22Rv1 (cell line): ENCODE results near the gene RSAD2.
A peak's percentile ranks its signal among the peaks of the same experiment; 100 is the strongest.

ENCODE experiments used
- H3K27ac ChIP-seq: fragments of 450-650 bp; 2 replicates; pipeline ENCODE4 v1.5.1; 2017
- ZFX ChIP-seq: fragments of 450-650 bp; IDR thresholded peaks from 2 replicates; pipeline ENCODE4 v1.6.1; 2017; ENCODE audit warnings: antibody characterized with exemption, borderline replicate concordance
- TF ChIP-seq, protein P1 (sequence below): fragments of 450-650 bp; IDR thresholded peaks from 2 replicates; pipeline ENCODE4 v1.5.1; 2017; ENCODE audit warnings: mild to moderate bottlenecking

The RSAD2 gene

DNA sequence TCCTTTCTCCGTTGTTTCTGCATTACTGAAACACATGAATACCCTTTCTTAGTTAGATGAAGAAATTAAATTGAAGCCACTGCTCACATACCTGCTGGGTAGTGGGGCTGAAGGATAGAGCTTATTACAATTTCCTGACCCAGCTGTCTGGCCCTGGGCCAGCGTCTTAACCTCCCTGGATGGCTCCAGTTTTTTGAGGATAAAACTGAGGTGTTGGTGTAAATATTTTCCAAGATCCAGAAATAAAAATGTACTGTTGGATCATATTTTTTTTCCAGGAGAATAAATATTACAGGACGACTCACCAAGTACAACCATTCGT lies 43.1 kb downstream of the RSAD2 start:
- TF ChIP-seq, protein P1, sequence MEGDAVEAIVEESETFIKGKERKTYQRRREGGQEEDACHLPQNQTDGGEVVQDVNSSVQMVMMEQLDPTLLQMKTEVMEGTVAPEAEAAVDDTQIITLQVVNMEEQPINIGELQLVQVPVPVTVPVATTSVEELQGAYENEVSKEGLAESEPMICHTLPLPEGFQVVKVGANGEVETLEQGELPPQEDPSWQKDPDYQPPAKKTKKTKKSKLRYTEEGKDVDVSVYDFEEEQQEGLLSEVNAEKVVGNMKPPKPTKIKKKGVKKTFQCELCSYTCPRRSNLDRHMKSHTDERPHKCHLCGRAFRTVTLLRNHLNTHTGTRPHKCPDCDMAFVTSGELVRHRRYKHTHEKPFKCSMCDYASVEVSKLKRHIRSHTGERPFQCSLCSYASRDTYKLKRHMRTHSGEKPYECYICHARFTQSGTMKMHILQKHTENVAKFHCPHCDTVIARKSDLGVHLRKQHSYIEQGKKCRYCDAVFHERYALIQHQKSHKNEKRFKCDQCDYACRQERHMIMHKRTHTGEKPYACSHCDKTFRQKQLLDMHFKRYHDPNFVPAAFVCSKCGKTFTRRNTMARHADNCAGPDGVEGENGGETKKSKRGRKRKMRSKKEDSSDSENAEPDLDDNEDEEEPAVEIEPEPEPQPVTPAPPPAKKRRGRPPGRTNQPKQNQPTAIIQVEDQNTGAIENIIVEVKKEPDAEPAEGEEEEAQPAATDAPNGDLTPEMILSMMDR: no peak
- no peak for TF ChIP-seq ZFX
- no peak overlapping the region for H3K27ac ChIP-seq

DNA sequence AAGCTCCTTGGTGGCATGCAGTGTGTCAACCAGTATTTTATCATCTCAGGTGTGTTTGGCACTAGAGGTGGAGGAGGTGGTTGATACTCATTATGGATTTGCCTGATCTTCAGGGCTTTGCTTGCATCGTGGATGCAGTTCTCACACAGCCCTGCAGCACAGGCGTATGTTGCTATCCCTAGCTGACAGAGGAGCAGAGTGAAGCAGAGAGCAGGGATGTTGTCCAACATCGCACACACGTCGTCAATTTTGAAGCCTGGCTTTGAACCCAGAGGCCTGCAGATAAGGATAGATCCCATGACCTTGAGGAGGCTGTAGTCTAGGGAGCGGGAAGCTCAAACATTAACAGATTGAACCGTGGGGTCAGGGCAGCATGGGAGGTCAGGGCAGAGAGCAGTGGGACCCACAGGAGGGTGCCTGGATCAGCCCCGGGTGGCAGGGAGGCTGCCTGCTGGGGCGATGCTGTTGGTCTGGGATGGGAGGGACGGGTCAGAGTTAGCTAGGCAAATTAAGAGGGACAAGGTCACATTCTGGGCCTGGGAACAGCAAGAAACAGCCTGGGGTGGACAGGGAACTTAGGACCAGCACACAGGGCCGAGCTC lies 43.8 kb downstream of the RSAD2 start:
- TF ChIP-seq, protein P1: no peak
- no peak for TF ChIP-seq ZFX
- H3K27ac ChIP-seq: no peak overlapping the region

DNA sequence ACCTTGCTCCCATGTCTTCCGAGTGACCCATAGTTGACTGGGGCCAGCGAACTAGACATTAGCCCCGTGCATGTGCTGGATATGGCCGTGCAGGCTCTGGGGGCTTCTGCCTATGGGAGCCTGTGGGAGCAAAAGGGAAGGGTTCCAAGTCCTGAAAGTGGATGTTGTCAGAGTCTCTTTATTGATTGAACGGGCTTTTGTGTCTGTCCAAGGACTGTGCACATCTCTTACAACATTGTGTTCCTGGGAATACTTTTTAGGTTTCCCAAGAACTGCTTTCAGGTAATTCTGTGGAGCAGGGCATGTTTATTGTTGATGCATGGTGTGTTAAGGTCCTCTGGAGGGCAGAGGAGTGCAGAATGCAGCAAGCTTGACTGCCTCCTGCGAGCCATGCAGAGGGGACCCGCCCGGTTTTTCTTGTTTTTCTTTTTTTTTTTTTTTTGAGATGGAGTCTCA lies 44.7 kb downstream of the RSAD2 start:
- TF ChIP-seq, protein P1: peak; percentile 55
- no peak for TF ChIP-seq ZFX
- no peak overlapping the region for H3K27ac ChIP-seq

DNA sequence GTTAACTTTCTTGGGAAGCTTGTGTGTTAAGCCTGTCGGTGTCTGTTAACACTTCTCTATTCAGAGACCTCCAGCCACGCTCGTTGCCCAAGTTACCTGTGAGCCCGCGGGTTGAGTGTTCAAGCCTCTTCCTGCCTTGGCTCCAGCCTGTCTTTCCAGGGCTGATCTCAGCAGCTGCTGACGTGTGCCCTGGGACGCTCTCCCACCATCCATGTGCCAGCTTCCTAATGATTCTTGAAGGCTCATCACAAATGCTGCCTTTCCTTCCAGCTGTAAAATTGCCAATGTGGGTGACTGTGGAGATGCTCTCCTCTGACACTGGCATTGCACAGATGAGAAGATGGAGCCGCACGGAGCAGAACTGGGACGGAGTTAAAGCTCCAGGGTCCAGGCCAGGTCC lies 45.7 kb downstream of the RSAD2 start:
- H3K27ac ChIP-seq: no peak overlapping the region
- TF ChIP-seq, protein P1: no peak

DNA sequence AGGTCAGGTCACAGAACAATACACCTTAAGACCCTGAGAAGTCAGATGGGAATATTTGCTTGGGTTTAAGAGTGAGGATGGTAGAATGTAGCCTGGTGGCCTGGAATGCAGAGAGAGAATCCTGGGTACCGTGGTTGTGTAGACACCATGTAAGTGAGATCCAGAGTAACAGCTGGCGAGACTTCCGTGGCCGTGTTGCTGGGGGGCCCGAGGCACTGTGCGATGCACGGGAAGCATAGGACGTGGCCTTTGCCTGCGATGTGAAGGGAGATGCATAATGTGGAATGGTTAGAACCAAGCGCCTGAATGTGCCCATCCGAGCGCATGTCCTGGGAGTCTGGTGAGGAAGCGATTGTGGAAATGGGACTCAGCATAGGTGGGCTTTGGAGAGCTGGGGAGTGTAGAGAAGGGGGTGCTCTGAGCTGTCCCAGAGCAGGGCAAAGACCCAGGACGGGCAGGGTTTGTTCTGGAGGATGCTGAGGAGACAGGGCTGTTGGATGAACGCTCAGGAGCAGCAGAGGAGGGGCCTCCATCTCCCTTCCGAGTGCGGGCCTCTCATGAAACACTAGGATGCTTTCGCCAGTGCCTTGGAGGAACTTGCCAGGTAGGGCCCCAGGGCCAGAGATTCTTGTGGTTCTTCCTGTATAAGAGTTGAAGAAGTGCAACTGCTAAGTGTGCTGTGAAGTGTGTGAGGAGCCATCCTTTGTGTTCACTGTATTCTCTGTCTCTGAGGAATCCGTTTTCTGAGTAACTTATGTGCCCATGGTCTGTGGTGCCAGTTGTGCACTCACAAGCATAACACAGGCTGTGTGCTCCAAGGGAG lies 46.7 kb downstream of the RSAD2 start:
- H3K27ac ChIP-seq: no peak overlapping the region

DNA sequence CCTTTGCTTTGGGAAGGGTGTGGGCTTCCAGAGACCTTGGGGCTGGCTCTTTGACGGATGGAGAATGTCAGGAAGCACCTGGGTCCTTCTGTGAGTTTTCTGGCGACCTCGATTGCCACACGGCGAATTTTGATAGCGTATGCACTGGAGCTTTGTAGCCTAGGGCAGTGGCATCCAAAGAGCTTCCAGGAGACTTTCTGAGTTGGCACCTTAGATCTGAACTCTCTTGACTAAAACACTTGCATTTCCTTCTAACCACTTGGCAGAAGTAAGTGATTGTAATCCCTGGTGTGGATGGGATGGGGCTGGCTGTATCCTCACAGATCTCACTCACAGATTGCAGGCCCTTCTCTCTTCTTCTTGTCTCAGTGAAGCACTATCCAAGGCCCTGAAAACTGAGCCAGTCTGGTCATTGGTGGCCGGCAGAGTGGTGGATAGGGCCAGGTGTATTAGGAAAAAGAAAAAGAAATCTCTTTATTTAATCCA lies 47.4 kb downstream of the RSAD2 start:
- TF ChIP-seq, protein P1: no peak
- H3K27ac ChIP-seq: no peak overlapping the region

More for the DNA sequence above, 46.7 kb downstream of the RSAD2 start:
- TF ChIP-seq, protein P1: no peak
- TF ChIP-seq ZFX: no peak

DNA sequence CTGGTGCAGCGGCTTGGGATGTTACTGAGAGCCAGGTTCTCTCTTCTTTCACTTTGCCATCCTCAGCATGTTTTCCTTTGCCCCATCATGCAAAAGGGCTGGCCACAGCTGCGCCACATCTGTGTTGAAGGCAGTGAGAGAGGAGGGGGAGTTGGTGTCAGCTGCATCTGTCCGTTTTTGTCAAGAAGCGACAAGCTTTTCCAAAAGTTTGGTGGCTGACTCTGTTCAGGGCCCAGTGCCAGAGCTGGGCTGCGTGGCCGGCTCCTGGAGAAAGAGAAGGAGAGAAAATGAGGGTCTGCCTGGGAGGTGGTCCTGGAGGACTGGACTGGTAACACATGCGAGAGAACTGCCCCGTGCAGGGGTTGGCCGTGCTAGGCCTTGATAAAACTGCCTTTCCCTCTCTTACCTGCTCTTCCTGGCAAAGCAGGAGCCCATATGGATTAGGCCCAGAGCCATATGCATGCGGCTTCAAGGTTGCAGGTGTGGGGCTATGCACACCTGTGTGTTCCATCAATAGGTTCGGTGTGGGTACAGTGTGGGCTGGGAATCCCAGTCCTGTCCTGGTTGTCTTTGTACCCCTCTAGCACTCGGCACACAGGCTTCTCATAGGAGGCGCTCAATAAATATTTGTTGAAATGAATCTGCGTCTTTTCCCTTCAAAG lies 48.6 kb downstream of the RSAD2 start:
- no peak overlapping the region for H3K27ac ChIP-seq
- TF ChIP-seq ZFX: no peak
- TF ChIP-seq, protein P1: no peak
